Uterus (tissue), 4 donors: Measurements from ENCODE around the gene FRA10AC1. TPM values are rescaled to one million over a fixed set of nuclear protein-coding genes. Genes with fewer than 3 reads are reported as not detected.

Experiments used
- DNase-seq, 2 donors: peaks; one replicate each; pipeline ENCODE4 v3.0.0-alpha.2; 2019 to 2020
- H3K27ac ChIP-seq, 2 donors: fragments of 200-600 bp; sonication (generic); 1 replicate in 1 of 2; 2 replicates in 1 of 2; pipeline ENCODE4 v1.5.1; 2016 to 2018
- H3K27me3 ChIP-seq, 2 donors: fragments of 200-600 bp; sonication (generic); one replicate each; pipeline ENCODE4 v1.5.1; 2018 to 2019; ENCODE audit warnings: control low read depth in 1 of 2
- H3K36me3 ChIP-seq, 2 donors: fragments of 200-600 bp; sonication (generic); one replicate each; pipeline ENCODE4 v1.5.1; 2019; ENCODE audit warnings: control low read depth in 1 of 2
- H3K4me1 ChIP-seq, 2 donors: fragments of 200-600 bp; sonication (generic); one replicate each; pipeline ENCODE4 v1.5.1; 2018 to 2019; ENCODE audit warnings: control low read depth in 1 of 2
- H3K4me3 ChIP-seq, 2 donors: fragments of 200-600 bp; sonication (generic); 1 replicate in 1 of 2; 2 replicates in 1 of 2; pipeline ENCODE4 v1.5.1; 2018 to 2019; ENCODE audit warnings: mild to moderate bottlenecking in 1 of 2
- H3K9me3 ChIP-seq, 2 donors: fragments of 200-600 bp; sonication (generic); one replicate each; pipeline ENCODE4 v1.5.1; 2019; ENCODE audit warnings: control low read depth in 1 of 2
- POLR2A ChIP-seq, 2 donors: fragments of 450-650 bp; IDR thresholded peaks; one replicate each; pipeline ENCODE4 v1.6.1; 2016; ENCODE audit warnings: antibody characterized with exemption in 2 of 2, mild to moderate bottlenecking in 1 of 2, moderate library complexity in 1 of 2
- intact Hi-C: fragments of 100-400 bp; cut with DNase I; formaldehyde crosslinking; loops from one replicate; pipeline ENCODE4 v1.15.1; 2023; ENCODE audit warnings: low total_unique reads
- total RNA-seq, 4 donors: library from RNA; depleted of rRNA in 3 of 4; stranded (reverse); fragments of >200 nt in 3 of 4; gene quantifications; one replicate each; pipeline versions ENCODE4 v1.1.0 to v1.2.4, GENCODE V29; 2014 to 2023
- TF ChIP-seq, protein P1 (sequence below), 4 experiments: fragments of 200-600 bp in 2 of 4; fragments of 450-650 bp in 2 of 4; sonication (generic) in 2 of 4; IDR thresholded peaks; one replicate each; pipeline ENCODE4 v1.5.1; 2016 to 2019; ENCODE audit warnings: antibody characterized with exemption in 4 of 4, mild to moderate bottlenecking in 2 of 4, moderate library complexity in 1 of 4
- donor health status: DM: yes; HTN: yes; CAD: no.

The FRA10AC1 gene
- total RNA-seq, 4 donors from 2014 or later: 5.4 to 40.5 (median 17.6) TPM

DNA sequence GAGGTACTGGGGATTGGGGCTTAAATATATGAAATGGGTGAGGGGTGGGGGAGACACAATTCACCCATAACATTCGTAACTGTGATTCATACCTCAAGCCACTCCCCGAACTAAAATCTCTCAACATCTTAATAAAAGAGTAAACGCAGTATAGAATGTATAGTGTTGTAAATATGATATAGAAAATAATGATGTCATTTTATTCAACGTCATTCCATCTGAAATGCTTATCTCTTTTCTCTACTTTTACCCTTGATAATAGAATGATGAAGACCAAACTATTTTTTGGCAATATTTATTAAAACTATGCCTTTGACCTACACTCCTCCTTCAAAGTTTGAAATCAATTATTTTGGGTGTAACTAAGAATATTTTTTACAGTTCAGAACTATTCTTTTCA, 36.4 kb downstream of the FRA10AC1 start:
- no peak overlapping the region for H3K4me3 ChIP-seq
- no peaks in the 10 kb centered on the region for H3K36me3 ChIP-seq
- no peaks in the 10 kb centered on the region for H3K27me3 ChIP-seq
- no peak for DNase-seq
- no peaks in the 10 kb centered on the region for H3K4me1 ChIP-seq
- intact Hi-C loops: no loop called here
- H3K9me3 ChIP-seq: no peaks in the 10 kb centered on the region
- no peak for TF ChIP-seq POLR2A (IDR thresholded peaks at IDR 0.05)
- TF ChIP-seq, protein P1, sequence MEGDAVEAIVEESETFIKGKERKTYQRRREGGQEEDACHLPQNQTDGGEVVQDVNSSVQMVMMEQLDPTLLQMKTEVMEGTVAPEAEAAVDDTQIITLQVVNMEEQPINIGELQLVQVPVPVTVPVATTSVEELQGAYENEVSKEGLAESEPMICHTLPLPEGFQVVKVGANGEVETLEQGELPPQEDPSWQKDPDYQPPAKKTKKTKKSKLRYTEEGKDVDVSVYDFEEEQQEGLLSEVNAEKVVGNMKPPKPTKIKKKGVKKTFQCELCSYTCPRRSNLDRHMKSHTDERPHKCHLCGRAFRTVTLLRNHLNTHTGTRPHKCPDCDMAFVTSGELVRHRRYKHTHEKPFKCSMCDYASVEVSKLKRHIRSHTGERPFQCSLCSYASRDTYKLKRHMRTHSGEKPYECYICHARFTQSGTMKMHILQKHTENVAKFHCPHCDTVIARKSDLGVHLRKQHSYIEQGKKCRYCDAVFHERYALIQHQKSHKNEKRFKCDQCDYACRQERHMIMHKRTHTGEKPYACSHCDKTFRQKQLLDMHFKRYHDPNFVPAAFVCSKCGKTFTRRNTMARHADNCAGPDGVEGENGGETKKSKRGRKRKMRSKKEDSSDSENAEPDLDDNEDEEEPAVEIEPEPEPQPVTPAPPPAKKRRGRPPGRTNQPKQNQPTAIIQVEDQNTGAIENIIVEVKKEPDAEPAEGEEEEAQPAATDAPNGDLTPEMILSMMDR (IDR thresholded peaks at IDR 0.05): no peak
- no peak overlapping the region for H3K27ac ChIP-seq

DNA sequence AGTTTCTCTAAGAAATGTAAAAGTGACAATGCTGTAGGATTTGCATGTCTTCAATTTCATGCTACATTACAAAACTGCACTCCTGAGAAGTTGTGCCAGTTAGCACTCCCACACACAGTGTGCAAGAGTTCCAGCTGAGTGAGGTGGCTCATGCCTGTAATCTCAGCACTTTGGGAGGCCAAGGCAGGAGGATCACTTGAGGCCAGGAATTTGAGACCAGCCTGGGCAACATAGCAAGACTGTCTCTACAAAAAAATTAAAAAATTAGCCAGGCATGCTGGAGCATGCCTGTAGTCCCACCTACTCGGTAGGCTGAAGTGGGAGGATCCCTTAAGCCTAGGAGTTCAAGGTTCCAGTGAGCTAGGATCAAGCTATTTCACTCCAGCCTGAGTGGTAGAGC, 44.6 kb downstream of the FRA10AC1 start:
- no peak for TF ChIP-seq POLR2A (IDR thresholded peaks at IDR 0.05)
- TF ChIP-seq, protein P1 (IDR thresholded peaks at IDR 0.05): no peak
- Histone ChIP-seq H3K9me3 (no peaks in the 10 kb centered on the region), H3K36me3 (no peaks in the 10 kb centered on the region), H3K4me3 (no peak overlapping the region), H3K27ac (no peak overlapping the region), H3K4me1 (no peaks in the 10 kb centered on the region), H3K27me3 (peaks cover 0 to 4% of the 10 kb centered on the region in 2 donors)
- no peak for DNase-seq
- intact Hi-C loops: no loop called here

DNA sequence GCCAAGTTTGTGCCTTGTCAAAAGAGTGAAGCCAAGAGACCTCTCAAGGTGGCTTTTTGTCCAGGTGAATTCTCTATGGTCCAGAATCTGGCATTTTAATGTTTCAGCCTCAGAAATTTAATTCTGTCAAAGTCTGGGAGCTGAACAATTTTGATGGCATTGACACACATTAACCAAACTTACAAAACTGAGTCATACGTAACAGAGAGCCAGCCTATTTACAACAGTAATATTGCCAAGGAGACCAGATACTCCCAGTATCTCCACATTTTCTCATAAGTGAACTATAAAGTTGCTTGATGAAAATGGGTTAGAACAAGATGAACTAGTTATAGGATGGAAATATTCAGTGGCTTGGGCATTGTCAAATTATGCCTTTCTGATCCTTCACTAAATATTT, 46.2 kb downstream of the FRA10AC1 start:
- H3K9me3 ChIP-seq: no peaks in the 10 kb centered on the region
- H3K27ac ChIP-seq: no peak overlapping the region
- DNase-seq: no peak
- TF ChIP-seq, protein P1 (IDR thresholded peaks at IDR 0.05): no peak
- no peak for TF ChIP-seq POLR2A (IDR thresholded peaks at IDR 0.05)
- peaks cover 0 to 4% of the 10 kb centered on the region in 2 donors for H3K27me3 ChIP-seq
- intact Hi-C loops: no loop called here
- H3K4me1 ChIP-seq: no peaks in the 10 kb centered on the region
- no peaks in the 10 kb centered on the region for H3K36me3 ChIP-seq
- no peak overlapping the region for H3K4me3 ChIP-seq

DNA sequence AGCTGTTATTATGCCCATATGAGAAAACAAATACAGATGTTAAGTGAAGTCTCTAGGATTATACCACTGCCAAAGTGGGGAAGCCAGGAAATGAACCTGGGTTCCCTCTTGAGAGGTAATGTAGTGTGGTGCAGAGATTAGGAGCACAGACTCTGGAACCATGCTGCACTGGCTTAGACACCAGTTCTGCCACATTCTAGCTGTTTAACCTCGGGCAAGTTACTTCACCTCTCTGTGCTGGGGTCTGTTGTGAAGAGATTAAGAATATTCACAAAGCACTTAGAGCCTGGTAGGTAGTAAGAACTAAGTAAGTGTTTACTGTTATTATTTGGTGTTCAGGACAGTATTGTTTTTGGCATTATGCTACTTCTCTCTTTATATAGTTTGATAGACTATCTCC, 48.2 kb downstream of the FRA10AC1 start:
- intact Hi-C loops: no loop called here
- H3K9me3 ChIP-seq: no peaks in the 10 kb centered on the region
- DNase-seq: no peak
- no peak overlapping the region for H3K4me3 ChIP-seq
- H3K4me1 ChIP-seq: no peaks in the 10 kb centered on the region
- peaks cover 0 to 4% of the 10 kb centered on the region in 2 donors for H3K27me3 ChIP-seq
- no peak overlapping the region for H3K27ac ChIP-seq
- no peaks in the 10 kb centered on the region for H3K36me3 ChIP-seq
- no peak for TF ChIP-seq POLR2A (IDR thresholded peaks at IDR 0.05)
- TF ChIP-seq, protein P1 (IDR thresholded peaks at IDR 0.05): no peak

DNA sequence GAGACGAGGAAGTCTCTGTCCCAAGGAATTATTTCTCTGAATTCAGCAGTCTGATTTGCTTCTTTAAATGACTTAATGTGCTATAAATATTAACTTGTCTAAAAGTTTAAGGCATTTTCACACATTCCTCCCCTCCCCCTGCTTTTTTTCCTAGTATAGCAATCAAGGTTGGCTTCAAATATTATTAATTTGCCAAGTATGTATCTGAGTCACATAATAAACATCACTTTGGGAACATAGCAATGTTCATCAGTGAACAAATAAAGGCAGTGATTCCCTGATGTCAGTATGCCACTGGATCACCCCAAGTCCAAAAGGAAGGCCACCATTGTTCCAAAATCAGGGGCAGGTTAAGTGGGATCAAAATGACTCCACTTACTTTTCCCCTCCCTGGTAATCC, 49.5 kb downstream of the FRA10AC1 start:
- no peak overlapping the region for H3K4me3 ChIP-seq
- TF ChIP-seq, protein P1 (IDR thresholded peaks at IDR 0.05): no peak
- TF ChIP-seq POLR2A (IDR thresholded peaks at IDR 0.05): no peak
- intact Hi-C loops: no loop called here
- H3K27me3 ChIP-seq: peaks cover 0 to 4% of the 10 kb centered on the region in 2 donors
- no peak overlapping the region for H3K27ac ChIP-seq
- H3K4me1 ChIP-seq: no peaks in the 10 kb centered on the region
- H3K36me3 ChIP-seq: no peaks in the 10 kb centered on the region
- H3K9me3 ChIP-seq: no peaks in the 10 kb centered on the region
- DNase-seq: no peak
